Activated T-cell treated with anti-CD3 and anti-CD28 coated beads for 24 hours (primary cell): Measurements from ENCODE around the gene ABCA4.

ENCODE experiments used
- DNase-seq: peaks from one replicate; pipeline ENCODE4 v3.0.0-alpha.2; 2020; ENCODE audit warnings: low read depth

ABCA4 gene

DNA sequence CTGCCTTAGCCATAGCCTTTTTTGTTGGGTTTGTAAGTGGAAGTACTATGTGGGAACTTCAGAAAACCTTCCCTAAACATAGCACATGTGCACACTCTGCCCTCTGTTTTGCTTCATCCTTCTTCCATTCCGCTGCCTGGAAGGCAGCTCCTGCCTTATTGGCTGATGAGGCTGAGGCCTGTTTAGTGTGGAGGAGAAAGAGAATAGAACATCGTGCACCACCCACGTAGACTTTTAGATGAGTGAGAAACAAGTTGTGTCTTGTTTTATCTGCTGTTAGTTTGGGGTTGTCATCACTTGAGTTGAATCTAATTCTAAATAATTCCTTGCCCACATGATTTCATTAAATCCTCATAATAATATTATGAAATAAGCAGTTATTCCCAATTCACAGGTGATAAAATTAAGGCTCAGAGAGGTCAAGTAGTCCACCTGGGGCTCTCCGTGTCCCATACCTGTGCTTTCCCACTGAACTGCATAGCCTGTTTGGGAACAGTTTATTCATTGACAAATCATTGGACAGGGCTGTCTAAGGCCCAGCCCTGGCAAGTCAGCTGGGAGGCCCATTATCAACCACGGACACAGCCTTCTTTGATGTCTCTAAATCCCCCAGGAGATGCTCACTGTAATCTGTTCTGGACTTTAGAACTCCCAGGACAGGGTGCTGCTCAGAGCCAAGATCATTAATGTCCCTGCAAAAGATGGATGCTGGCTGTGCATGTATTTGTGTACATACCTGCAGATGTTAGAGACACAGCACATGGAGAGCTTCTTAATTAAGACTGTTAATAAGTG lies 93.0 kb downstream of the ABCA4 start:
- no peak for DNase-seq

DNA sequence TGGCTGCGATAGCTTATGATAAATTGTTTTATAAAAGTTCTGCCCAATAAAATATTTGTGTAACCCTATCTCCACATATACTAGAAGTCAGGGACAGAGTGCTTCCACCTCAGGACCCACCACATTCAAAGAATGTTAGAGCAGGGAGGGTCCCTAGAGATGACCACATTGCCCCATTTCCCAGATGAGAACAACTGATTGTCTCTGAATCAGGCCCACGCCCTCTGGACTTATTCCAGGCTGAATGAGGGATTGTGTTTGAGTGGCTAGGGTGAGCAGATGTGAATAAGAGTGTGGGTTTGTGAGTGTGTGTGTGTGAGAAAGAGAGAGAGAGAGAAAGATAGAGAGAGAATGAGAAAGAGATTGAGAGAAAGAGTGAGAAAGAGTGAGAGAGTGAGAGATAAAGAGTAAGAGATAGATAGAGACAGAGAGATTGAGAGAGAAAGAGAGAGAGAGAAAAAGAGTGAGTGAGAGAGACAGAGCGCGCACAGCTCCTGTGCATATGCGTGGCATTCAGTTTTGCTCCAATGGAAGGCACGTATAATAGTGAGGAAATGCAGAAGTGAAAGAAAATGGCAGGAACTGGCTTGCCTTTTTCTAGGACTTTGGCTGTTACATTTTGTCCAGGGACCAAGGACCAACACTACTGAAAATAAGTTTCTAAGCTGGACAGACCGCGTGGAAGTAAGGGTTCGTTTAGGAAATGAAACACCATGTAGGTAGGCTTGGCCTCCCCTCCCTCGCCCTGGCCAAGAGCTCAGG lies 94.1 kb downstream of the ABCA4 start:
- DNase-seq = no peak

DNA sequence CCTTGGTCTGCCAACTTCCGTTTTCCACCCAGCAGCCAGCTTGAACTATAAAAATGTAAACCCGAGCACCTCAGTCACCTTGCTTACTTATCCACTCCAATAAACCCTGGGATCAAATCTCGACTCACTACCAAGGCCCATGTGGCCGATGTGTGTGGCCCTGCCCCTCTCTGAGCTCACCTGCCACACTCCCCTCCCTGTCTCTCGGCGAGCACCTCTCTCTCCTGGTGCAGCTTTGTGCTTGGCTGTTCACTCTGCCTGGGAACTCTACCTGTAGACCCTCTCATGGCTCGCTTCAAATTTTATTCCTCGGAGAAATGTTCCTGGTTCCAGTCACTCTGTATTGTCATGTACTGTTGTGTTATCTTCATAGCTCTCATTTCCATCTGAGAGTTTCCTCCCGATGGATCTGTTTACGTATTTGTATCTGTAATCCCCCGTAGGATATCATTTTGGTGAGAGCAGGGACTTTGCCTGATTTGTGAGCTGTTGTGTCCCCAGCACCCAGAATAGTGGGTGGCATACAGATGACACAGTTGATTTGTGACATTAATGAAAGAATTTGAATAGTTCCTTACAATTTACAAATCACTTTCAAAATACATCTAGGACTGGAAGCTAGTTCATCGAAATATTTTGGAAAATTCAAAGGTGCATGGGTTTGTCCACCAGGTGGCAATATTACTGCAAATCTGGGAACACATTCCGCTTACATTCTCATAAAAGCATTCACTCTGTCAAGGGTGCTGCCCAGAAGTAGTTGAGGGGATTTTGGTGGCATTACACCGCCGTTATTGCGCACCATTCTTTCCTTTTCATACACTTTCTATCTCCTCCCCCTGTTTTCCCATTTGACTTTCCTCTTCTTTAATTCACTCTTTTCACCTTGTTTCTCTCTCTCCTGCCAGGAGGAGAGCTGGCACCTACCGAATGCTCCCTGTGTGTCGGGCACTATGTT lies 95.3 kb downstream of the ABCA4 start:
- no peak for DNase-seq

DNA sequence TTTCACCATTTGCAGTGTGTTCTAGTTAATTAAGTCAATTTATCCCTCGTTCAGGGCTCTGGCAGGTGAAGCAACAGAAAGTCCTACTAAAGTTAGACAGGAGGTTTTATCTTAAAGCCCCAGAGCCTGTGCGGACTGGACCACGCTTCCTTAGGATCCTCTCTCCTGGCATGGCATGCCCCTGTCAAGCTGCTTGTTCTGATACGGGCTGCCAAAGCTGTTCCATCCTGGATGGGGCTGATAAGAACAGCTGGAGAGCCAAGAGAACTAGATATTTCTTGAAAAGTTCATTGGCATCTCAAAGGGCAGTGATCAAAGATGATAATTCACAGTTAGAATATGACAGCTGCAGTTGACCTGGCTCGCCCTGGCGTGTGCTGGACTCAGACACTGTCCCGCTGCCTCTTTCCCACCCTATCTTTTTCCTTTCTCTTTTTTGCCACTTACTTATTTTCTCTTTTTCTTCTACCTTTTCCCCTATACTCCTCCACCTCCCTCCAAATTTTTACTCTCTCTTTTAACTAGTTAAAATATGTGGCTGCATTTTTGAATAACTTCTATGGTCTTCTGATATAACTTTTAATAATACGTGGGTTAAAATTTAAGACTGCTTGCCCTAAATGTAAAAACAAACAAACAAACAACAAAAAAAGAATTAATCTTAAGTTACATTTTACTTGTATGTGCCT lies 96.7 kb downstream of the ABCA4 start:
- DNase-seq = no peak

DNA sequence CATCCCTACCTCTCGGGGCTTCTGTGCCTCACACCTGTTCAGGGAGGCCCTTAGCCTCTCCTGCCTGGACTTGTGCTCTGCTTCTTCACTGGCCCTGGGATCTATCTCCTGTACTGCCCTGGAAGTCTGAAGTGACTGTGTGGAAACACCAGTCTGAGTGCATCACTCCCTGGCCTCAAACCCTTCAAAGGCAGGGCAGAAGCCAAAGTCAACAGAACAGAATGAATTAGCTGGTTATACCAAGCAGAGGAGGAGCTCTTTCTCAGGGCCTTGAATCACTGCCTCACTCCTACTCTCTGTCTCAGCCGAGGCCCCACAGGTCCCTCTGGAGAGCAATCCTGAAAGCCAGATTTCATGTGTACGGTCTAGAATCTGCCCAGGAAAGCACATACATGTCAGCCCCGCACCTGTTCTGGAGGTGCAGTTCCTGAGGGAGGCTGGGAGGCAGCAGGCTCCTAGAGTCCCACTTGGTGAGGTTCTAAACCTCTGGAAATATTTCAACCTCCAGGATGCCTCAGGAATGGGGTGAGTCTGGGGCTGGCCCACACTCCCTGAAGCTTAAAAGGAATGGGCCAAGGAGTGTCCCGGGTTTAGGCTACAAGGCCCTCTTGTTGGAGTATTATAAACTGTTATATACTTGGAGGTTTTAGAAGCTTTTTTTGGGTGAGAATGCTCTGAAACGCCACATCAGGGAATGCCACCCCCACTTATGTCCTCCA lies 98.3 kb downstream of the ABCA4 start:
- DNase-seq = no peak

DNA sequence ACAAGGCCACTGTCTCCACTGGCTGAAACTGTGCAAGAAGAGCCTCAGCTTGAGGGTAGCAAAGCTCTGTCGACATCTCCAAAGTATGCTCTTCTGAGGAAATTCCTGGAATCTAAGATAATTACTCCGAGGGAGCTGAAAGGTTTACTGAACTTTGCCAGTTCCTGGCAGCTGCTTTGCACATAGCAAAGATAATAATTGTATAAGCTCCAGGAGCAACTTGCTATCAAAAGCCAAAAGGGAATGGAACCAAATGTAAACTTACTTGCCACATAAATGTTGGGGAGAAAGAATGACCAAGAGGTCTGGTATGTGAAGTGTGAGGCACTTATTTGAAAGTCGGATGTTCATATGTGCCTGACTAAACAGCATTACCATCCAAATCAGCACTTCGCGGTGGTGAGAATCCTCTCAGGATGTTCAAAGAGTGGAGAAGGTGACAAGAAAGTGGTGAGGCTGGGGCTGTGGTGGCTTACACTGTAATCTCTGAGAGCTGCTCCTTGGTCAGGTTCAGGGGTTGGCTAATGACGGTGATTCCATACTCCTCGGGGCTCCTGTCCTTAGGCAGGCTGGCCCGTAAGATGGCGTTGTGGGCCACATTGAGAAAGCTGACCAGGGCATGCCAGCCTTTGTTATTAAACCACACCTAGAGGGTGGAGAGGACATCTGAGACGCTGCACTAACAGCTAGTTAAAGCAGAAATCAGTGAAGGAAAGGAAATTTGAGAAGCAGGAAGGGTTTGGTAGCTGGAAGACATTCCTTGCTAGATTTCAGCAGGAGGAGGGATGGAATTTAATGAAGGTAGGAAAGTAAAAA lies 100.0 kb downstream of the ABCA4 start:
- DNase-seq = no peak

DNA sequence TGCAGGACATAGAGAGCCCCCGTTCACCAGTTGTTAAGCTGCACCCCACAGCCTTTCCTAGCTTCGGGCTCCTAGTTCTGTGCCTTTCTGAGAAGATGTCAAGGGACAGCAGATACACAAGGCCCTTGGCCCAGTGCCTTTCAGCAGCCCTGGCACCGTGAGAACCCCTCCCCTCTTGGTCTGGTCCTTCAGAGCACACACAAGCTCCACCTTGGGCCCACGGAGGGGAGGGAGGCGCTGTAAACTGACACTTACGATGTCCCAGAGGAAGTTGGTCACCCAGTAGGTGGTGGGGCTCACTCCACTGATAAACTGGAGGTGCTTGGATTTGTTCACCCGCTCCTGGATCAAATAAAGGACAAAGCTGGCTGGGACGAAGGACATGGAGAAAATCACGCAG lies 101.6 kb downstream of the ABCA4 start:
- no peak for DNase-seq

DNA sequence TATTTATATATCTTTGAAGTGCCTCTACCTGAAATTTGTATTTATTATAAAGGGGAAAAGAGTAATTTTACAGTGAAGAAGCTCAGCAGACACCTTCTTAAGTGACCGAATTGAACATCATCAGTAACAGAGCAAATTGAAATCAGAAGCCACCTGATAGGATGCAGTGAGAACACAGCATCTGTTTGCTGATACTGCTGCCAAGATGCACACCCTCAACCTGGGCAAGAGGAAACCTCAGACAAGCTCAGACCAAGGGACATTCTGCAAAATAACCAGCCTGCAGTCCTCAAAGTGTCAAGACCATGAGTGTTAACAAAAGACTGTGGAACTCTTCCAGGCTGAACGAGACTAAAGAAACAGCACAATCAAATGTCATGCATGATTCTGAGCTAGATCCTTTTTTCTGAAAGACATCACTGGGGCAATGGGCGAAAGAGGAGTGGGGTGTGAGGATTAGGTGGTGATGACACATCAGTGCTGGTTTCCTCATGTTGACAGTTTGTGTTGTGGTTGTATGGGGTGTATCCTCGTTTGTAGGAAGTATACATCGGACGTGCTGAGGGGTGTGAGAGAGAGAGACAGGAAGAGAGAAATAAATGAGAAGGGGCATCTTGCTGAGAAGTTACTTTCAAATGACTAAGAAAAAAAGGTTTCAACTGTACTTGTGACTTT lies 103.7 kb downstream of the ABCA4 start:
- no peak for DNase-seq

DNA sequence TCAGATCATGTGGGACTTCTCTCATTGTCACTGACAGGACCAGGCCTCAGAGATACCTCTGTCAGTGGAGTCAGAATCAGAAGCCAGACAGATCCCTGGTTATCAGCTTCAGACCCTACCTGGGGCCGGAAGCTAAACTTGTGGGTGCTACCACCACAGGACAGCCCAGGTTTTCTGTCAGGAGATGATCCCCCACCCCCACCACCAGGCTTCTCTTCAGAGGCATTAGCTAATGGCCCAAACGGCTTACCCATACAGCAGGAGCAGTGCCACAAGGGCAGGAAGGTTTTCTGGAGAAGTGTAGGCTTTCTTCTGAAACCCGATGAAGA lies 105.5 kb downstream of the ABCA4 start:
- DNase-seq = no peak

DNA sequence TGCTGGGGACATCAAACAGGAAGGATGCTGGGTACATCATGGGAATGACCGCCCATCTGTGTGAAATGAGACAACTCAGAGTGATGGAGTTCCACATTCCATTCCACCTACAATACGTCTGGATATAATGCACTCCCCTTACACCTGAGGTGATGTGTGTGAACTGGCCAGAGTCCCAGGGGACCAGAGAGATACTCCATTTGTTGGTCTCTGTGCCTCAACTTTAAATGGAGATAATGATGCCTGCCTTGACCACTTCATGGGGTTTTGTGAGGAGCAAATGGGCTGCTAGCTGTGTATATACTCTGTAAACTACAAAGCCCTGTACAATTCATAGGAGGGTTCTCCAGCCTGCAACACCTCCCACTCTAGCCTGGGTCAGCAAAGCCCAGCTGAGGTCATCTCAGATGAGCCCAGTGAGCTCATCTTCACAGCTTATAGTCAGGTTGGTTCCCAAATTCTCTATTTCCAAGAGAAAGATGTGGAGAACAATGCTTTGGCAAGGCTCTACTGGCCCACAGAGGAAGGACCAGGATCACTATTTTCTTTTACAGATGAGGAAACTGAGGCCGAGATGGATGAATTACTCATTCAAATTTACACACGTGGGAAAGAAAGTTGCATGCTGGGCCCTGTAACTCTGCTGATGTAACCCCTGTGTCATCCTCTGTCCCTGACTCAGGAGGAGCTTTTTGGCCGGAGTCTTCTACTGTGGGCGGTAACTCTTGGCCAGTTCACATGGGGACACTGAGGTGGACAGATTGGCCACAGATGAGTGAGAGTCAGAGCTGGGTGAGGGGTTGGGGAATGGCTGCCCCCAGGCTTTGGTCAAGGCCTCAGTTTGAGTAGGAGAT lies 106.1 kb downstream of the ABCA4 start:
- DNase-seq = no peak

DNA sequence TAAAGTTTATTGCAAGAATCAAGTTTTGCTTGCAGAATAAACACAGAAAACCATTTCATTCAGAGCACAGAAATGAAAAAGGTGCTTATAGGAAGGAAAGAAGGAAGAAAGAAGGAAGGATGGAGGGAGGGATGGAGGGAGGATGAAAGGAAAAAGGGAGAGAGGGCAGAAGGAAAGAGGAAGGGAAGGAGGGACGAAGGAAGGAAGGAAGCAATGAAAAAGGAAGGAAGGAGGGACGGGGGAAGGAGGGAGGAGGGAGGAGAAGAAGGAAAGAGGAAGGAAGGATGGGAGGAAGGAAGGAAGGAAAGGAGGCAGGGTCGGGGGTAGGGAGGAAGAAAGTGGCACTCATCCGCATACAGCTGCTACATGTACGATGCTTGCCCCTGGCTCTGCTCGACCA lies 106.9 kb downstream of the ABCA4 start:
- no peak for DNase-seq

DNA sequence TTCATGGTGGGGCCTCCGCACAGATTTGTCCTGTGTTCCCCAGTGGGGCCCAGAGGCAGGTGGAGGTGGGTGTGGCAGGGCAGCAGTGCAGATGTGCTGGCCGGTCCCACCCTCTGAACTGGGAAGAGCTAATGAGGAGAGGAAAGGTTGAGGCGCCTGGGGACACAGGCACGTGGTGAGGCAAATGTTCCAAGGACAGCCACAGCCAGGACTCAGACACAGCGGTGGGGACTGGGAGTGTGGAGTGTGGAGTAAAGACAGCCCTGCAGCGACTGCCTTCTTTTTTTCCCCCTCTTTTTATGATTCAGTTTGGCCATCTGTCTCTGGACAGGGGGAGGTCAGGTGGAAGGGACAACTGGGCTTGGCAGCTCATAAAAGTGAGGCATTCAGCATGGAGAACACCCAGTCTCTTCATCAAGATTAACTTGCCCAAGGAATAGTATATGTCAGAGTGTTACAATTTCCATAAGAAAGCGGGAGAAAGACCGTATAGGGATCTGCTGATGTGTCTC lies 107.5 kb downstream of the ABCA4 start:
- DNase-seq = no peak

DNA sequence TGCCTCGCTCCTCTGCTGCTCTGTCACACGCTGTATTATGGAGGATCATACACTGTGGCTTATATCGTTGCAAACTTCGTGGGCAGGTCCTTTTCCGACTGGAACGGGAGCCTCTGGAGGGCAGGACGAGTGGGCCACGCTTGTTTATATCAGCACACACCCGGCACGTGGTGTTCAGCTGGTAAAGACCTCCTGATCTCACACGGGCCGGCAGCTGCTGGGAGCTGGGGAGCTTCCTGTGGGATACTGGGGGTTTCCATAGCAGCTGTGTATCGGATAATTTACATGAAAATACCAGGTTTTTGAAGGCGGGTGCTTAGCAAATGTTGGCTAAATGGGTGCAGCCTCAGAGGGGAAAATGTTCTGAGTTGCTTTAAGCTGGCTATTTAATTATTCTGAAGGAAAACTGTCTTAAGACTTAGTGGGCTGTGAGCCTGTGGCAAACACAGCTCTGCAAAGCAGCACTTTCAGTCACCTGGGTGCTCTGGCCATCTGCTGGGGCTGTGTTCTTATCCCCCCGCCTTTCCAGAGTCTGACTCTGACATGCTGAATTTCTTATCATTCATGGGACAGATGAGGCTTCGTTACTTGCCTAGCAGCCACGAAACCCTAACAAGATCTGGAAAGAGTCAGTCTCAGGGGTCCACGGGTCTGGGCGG lies 108.1 kb downstream of the ABCA4 start:
- no peak for DNase-seq

DNA sequence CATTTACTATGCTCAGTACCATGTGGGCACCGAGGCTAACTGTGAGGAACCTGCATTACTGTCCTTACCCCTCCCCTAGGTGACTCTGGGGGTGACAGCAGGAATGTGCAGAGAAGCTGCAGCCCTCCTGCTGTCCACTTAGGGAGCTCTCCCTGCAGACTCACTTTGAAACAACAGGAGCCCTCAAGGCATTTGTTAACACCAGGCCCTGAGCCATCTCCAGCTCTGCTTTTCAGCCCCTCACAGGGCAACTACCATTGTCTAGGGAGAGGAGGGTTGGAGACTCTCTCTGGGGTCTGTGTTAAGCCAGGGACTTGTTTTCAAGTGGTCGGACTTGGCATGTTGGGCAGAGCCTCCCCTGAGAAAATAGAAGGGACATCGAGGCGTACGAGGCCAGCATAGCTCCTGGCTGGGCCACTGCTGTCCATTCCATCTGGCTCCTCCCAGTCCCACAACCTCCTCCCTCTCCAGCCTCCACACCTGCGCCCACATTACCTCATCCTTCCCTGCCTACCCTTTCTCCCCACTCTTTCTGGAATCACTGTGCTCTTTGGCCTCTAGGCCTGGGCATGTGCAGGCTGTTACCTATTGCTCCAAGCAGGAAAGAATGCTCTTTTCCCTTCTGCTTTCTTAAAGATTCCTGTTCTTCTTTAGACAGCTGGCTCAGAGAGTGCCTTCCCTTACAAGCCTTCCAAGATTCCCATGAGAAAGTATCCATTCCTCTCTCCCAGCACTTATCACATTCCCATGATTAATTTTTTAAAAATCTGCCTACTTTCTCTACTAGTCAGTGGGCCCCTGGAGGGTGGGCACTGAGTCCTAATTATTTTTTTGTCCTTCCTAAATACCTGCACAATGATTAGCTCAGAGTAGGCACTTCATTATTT lies 109.0 kb downstream of the ABCA4 start:
- no peak for DNase-seq

DNA sequence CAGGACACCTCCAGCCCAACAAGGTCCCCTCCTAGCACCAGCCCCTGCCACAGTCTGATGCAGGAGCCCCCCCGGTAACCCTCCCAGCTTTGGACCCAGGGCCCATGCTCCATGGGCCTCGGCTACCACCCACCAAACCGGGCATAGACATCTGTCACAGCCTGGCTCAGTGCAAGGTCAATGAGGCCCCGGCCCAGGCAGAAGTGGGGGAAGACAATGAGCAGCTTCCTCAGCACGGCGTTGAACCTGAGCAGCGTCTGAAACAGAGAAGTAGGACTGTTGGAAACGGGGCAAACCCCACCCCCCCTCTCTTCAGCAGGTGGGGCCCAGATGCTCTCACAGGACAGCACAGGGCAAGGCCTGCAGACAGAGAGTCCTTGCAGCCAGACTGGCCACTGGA lies 109.8 kb downstream of the ABCA4 start:
- DNase-seq = no peak

DNA sequence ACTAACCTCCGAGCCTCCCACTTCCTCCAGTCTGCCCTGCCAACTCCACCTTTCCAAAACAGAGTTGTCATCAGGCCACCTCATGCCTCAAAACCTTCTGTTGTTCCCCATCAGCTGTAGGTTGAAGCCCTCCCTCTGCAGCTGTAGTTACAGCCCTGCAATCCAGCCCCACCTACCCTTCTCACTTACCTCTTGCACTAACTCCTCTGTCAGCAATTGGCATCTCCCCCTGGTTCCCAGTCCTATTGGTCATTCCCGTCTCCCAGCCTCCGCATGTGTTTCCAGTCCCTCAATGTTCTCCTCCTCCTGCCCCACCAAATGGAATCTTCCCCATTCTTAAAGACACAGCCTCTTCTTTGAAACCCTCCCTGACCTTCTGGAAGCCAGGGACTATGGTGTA lies 111.6 kb downstream of the ABCA4 start:
- no peak for DNase-seq

DNA sequence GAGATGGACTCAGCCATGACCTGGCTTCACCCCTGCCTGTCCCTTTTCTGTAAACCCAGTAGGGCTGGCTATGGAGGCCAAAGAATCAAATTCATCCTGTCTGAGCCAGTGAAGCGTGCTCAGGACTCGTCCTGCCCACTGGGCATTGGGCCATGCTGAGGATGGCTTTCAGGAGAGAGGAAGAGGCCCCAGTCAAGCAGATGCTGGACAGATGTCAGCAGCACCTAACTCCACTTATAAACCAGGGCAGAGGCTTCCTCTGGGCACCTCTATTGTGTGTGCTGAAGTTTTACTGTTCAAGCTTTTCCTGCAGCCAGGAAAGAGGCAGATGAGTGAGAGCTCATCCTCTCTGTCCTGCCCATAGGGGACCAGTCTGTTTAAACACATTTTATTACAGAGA lies 114.3 kb downstream of the ABCA4 start:
- no peak for DNase-seq
